Measurements from ENCODE around the gene ATXN7. TPM values are rescaled to one million over a fixed set of nuclear protein-coding genes. Genes with fewer than 3 reads are reported as not detected.

ATXN7 gene
- total RNA-seq, 1 donor from 2014 or later = 22.1 TPM

DNA sequence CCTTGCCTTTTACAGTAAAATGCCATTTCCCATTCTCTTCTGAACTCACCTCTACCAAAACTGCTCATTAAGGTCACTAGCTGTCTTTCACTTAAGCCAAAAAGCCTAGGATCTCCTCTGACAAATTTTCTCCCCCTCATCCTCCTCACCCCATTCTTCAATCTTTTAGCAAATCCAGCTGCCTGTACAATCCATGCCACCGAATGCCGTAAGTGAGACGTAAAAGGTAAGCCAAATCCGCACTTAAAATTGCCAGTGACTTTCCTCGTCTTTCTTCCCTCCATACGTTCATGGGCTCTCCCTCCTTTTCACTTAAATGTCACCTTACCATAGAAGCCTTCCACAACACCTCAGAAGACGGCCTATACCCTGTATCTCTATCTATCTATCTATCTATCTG is 145.9 kb downstream of the ATXN7 start:
- H3K27me3 Mint-ChIP-seq (ENCODE audit: unreplicated experiment) = no peaks in the 10 kb centered on the region
- H3K36me3 Mint-ChIP-seq (ENCODE audit: unreplicated experiment) = no peaks in the 10 kb centered on the region
- no peak for TF ChIP-seq CTCF (IDR thresholded peaks at IDR 0.05; ENCODE audit: partially characterized antibody, unreplicated experiment)
- H3K4me3 Mint-ChIP-seq (ENCODE audit: unreplicated experiment) = no peak overlapping the region
- H3K9me3 Mint-ChIP-seq (ENCODE audit: unreplicated experiment) = no peaks in the 10 kb centered on the region
- H3K27ac Mint-ChIP-seq (ENCODE audit: unreplicated experiment) = no peak overlapping the region
- no peaks in the 10 kb centered on the region for H3K4me1 Mint-ChIP-seq (ENCODE audit: low read depth, unreplicated experiment)
- DNase-seq = no peak

- TF ChIP-seq CTCF (IDR thresholded peaks at IDR 0.05; ENCODE audit: partially characterized antibody, unreplicated experiment) = no peak
- Mint-ChIP-seq H3K4me3 (ENCODE audit: unreplicated experiment) (no peak overlapping the region), H3K27me3 (ENCODE audit: unreplicated experiment) (no peaks in the 10 kb centered on the region), H3K9me3 (ENCODE audit: unreplicated experiment) (no peaks in the 10 kb centered on the region), H3K36me3 (ENCODE audit: unreplicated experiment) (no peaks in the 10 kb centered on the region), H3K4me1 (ENCODE audit: low read depth, unreplicated experiment) (no peaks in the 10 kb centered on the region), H3K27ac (ENCODE audit: unreplicated experiment) (no peak overlapping the region)
- DNase-seq = no peak
These were observed 146.5 kb downstream of the ATXN7 start for GRCh38 chr3:64010199-64010598.

DNA sequence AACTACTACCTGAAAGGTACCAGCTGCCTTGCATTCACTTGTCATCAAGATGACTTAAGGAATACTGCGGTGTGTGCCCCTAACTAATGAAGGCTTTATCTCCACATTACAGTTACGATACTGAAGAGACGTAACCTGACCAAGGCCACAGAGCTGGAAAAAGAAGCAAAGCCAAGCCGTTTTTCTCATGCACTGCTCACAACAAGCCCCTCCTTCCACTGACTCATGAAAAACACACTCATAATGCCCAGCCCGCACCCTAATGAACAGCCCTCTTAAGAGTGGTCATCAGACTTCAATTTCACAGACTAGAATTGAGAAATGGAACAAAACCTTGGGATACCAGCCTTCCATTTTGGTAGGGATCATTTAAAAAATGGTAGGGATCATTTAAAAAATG is 148.0 kb downstream of the ATXN7 start:
- Mint-ChIP-seq H3K9me3 (ENCODE audit: unreplicated experiment) (no peaks in the 10 kb centered on the region), H3K27me3 (ENCODE audit: unreplicated experiment) (no peaks in the 10 kb centered on the region), H3K4me3 (ENCODE audit: unreplicated experiment) (no peak overlapping the region), H3K27ac (ENCODE audit: unreplicated experiment) (no peak overlapping the region), H3K4me1 (ENCODE audit: low read depth, unreplicated experiment) (no peaks in the 10 kb centered on the region), H3K36me3 (ENCODE audit: unreplicated experiment) (no peaks in the 10 kb centered on the region)
- no peak for TF ChIP-seq CTCF (IDR thresholded peaks at IDR 0.05; ENCODE audit: partially characterized antibody, unreplicated experiment)
- DNase-seq = no peak

DNA sequence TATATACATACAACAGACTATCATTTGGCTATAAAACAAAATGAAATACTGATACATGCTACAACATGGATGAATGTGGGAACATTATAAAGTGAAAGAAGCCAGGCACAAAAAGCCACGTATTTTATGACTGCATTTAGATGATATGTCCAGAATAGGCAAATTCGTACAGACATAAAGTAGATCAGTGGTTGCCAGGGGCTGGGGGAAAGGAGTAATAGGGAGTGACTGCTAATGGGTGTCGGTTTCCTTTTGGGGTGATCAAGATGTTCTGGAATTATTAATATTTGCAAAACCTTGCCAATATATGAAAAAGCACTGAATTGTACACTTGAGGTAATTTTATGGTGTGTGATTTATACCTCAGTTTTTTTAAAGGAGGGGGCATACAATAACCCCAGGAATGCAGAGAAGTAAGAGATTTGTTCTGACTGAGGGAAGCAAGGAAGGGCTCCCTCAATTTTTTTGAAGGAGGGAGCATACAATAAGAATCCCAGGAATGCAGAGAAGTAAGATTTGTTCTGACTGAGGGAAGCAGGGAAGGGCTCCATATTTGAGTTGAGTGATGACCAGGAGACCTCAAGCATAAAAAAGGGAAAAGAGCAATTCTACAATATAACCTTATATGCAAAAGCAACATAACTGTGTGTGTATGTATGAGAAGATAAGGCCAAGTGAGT is 153.4 kb downstream of the ATXN7 start:
- Mint-ChIP-seq H3K9me3 (ENCODE audit: unreplicated experiment) (no peaks in the 10 kb centered on the region), H3K4me3 (ENCODE audit: unreplicated experiment) (no peak overlapping the region), H3K36me3 (ENCODE audit: unreplicated experiment) (no peaks in the 10 kb centered on the region), H3K27ac (ENCODE audit: unreplicated experiment) (no peak overlapping the region), H3K4me1 (ENCODE audit: low read depth, unreplicated experiment) (peaks cover under 1% of the 10 kb centered on the region), H3K27me3 (ENCODE audit: unreplicated experiment) (no peaks in the 10 kb centered on the region)
- no peak for TF ChIP-seq CTCF (IDR thresholded peaks at IDR 0.05; ENCODE audit: partially characterized antibody, unreplicated experiment)
- no peak for DNase-seq

DNA sequence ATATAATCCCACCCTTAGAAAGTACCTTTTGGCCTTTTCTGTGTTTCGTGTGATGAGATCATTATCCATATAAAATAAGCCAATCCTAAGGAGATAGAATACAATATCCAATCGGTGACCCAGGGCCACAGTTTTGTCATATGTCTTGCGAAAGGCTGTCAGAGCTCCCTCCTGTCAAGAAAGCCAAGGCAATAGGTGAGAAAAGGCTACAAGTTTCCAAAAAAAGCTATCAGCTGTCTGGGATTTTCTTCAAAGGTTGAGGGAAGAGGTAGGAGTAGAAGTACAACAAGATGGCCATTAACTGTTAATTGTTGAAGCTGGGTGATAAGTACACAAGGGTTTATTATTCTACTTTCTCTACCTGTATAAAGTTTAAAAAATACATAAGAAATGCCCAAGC is 155.6 kb downstream of the ATXN7 start:
- Mint-ChIP-seq H3K27me3 (ENCODE audit: unreplicated experiment) (no peaks in the 10 kb centered on the region), H3K4me1 (ENCODE audit: low read depth, unreplicated experiment) (peaks cover 5% of the 10 kb centered on the region), H3K4me3 (ENCODE audit: unreplicated experiment) (no peak overlapping the region), H3K9me3 (ENCODE audit: unreplicated experiment) (peaks cover 2% of the 10 kb centered on the region), H3K27ac (ENCODE audit: unreplicated experiment) (no peak overlapping the region), H3K36me3 (ENCODE audit: unreplicated experiment) (no peaks in the 10 kb centered on the region)
- no peak for TF ChIP-seq CTCF (IDR thresholded peaks at IDR 0.05; ENCODE audit: partially characterized antibody, unreplicated experiment)
- DNase-seq = no peak
